ENCODE measurements around the gene CDADC1. TPM values are rescaled to one million over a fixed set of nuclear protein-coding genes. Genes with fewer than 3 reads are reported as not detected.

Gene CDADC1
- total RNA-seq, 1 experiment from 2014 or later = 17.6 TPM

DNA sequence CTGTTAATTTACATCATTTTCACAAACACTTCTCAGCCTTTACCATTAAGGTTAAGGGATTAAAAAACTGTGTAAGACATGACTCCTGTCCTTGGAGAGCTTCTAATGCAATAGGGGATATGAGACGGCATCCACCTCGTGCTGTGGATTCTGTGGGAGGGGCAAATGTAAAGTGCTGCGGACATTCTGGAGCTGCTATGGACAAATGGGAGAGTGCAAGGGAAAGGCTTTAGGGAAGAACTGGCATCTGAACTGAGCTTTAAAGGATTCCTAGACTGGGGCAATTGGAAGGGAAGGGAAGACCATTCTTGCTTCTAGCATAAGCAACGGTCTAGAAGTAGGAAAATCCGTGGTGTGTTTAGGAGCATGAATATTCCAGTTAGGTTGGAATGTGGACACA, 31.4 kb downstream of the CDADC1 start:
- CTCF ChIA-PET = no interaction called here
- ATAC-seq = no peak
- TF ChIP-seq, protein P1, sequence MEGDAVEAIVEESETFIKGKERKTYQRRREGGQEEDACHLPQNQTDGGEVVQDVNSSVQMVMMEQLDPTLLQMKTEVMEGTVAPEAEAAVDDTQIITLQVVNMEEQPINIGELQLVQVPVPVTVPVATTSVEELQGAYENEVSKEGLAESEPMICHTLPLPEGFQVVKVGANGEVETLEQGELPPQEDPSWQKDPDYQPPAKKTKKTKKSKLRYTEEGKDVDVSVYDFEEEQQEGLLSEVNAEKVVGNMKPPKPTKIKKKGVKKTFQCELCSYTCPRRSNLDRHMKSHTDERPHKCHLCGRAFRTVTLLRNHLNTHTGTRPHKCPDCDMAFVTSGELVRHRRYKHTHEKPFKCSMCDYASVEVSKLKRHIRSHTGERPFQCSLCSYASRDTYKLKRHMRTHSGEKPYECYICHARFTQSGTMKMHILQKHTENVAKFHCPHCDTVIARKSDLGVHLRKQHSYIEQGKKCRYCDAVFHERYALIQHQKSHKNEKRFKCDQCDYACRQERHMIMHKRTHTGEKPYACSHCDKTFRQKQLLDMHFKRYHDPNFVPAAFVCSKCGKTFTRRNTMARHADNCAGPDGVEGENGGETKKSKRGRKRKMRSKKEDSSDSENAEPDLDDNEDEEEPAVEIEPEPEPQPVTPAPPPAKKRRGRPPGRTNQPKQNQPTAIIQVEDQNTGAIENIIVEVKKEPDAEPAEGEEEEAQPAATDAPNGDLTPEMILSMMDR (conservative IDR thresholded peaks at IDR 0.05; ENCODE audit: low read depth, low read length) = no peak
- no peak for TF ChIP-seq EZH2phosphoT487 (IDR thresholded peaks at IDR 0.05; ENCODE audit: borderline replicate concordance, low read length)
- no peak for TF ChIP-seq EZH2 (IDR thresholded peaks at IDR 0.05; ENCODE audit: low read length, unreplicated experiment)

DNA sequence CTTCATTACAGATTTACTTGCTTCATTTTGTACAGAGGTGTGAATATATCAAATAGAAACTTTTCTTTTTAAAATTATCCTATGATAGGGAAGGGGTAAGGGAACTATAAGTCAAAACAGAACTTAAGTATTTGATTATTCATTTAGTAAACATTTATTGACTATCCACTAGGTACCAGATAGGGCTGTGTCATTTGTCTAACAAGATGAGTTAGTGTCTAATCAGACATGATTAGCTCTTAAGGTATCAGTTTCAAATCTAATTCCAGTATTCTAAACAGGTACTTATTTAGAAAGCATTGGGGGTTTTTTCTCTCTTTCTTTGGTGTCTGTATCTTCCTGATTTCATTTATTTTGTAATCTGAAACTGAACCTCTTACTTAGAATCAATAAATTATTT, 32.2 kb downstream of the CDADC1 start:
- H3K9ac ChIP-seq (ENCODE audit: low read length) = no peak overlapping the region
- no TSS peak for BruUV-seq (replicated peaks)
- intact Hi-C loops (cut with micrococcal nuclease) = loop anchor here (2.0 to 10.0 kb wide), 2 partner anchors 33 to 295 kb away; partner anchors contain the start of gene CDADC1
- no peak overlapping the region for H3K4me3 ChIP-seq (ENCODE audit: low read length)
- H3K27me3 ChIP-seq (ENCODE audit: low read length) = no peaks in the 10 kb centered on the region
- H3K79me2 ChIP-seq (ENCODE audit: low read length) = no peaks in the 10 kb centered on the region
- H3K36me3 ChIP-seq (ENCODE audit: low read depth, low read length) = no peaks in the 10 kb centered on the region
- no peaks in the 10 kb centered on the region for H3K9me2 ChIP-seq (replicated peaks; ENCODE audit: low read length)
- no peaks in the 10 kb centered on the region for H3F3A ChIP-seq (ENCODE audit: low read length, unreplicated experiment)
- no peak overlapping the region for H3K4me2 ChIP-seq (ENCODE audit: low read length)
- POLR2A ChIA-PET (ENCODE audit: unreplicated experiment) = no interaction called here
- H3K4me1 ChIP-seq (ENCODE audit: insufficient read depth, low read length) = no peaks in the 10 kb centered on the region
- no peak for DNase-seq
- H4K20me1 ChIP-seq (ENCODE audit: low read length) = no peaks in the 10 kb centered on the region
- TF ChIP-seq EZH2 (IDR thresholded peaks at IDR 0.05; ENCODE audit: low read length, unreplicated experiment) (no peak), EZH2phosphoT487 (IDR thresholded peaks at IDR 0.05; ENCODE audit: borderline replicate concordance, low read length) (no peak)
- TF ChIP-seq, protein P1 (conservative IDR thresholded peaks at IDR 0.05; ENCODE audit: low read depth, low read length) = no peak
- H2AFZ ChIP-seq (ENCODE audit: low read length) = no peak overlapping the region
- no peak for ATAC-seq
- CTCF ChIA-PET = interaction anchor here (1.5 to 1.9 kb wide), 2 partner anchors 32 to 180 kb away, joined by 5 to 7 read pairs; partner anchors contain the start of gene CDADC1
- no peaks in the 10 kb centered on the region for H3K9me3 ChIP-seq (ENCODE audit: low read length)
- H3K27ac ChIP-seq (ENCODE audit: low read length) = no peak overlapping the region

More for the DNA sequence above, 31.4 kb downstream of the CDADC1 start:
- Histone ChIP-seq H3K36me3 (ENCODE audit: low read depth, low read length) (no peaks in the 10 kb centered on the region), H3K27ac (ENCODE audit: low read length) (no peak overlapping the region), H3K9me2 (replicated peaks; ENCODE audit: low read length) (no peaks in the 10 kb centered on the region), H3K9me3 (ENCODE audit: low read length) (no peaks in the 10 kb centered on the region), H3K4me2 (ENCODE audit: low read length) (no peak overlapping the region), H2AFZ (ENCODE audit: low read length) (no peak overlapping the region), H3K27me3 (ENCODE audit: low read length) (no peaks in the 10 kb centered on the region), H3F3A (ENCODE audit: low read length, unreplicated experiment) (no peaks in the 10 kb centered on the region), H4K20me1 (ENCODE audit: low read length) (no peaks in the 10 kb centered on the region), H3K4me1 (ENCODE audit: insufficient read depth, low read length) (no peaks in the 10 kb centered on the region), H3K9ac (ENCODE audit: low read length) (no peak overlapping the region), H3K79me2 (ENCODE audit: low read length) (no peaks in the 10 kb centered on the region), H3K4me3 (ENCODE audit: low read length) (no peak overlapping the region)
- POLR2A ChIA-PET (ENCODE audit: unreplicated experiment) = no interaction called here
- DNase-seq = no peak
- BruUV-seq (replicated peaks) = no TSS peak
- intact Hi-C loops (cut with micrococcal nuclease) = no loop called here

DNA sequence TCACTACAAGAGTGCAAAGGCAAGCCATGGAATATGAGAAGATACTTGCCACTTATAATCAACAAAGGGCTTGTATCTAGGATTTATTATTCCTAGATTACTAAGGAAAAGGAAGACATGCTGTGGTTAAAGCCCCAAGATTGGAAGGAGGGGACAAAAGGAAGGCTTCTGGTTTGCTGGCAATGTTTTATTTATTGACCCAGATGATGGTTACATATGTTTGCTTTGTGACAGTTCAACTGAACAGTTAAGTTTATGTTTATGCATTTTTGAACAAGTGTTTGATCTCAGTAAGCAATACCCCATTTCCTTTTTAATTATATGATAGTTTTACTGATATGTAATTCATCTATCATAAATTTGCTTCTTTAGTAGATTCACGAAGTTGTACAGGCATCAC, 40.3 kb downstream of the CDADC1 start:
- Histone ChIP-seq H3K36me3 (ENCODE audit: low read depth, low read length) (no peaks in the 10 kb centered on the region), H3K27ac (ENCODE audit: low read length) (no peak overlapping the region), H3K9ac (ENCODE audit: low read length) (no peak overlapping the region), H3K79me2 (ENCODE audit: low read length) (no peaks in the 10 kb centered on the region), H2AFZ (ENCODE audit: low read length) (no peak overlapping the region), H3K4me1 (ENCODE audit: insufficient read depth, low read length) (no peaks in the 10 kb centered on the region), H3K9me2 (replicated peaks; ENCODE audit: low read length) (no peaks in the 10 kb centered on the region), H3F3A (ENCODE audit: low read length, unreplicated experiment) (no peaks in the 10 kb centered on the region), H3K4me3 (ENCODE audit: low read length) (no peak overlapping the region), H4K20me1 (ENCODE audit: low read length) (no peaks in the 10 kb centered on the region), H3K4me2 (ENCODE audit: low read length) (no peak overlapping the region), H3K9me3 (ENCODE audit: low read length) (no peaks in the 10 kb centered on the region), H3K27me3 (ENCODE audit: low read length) (no peaks in the 10 kb centered on the region)
- no peak for TF ChIP-seq EZH2 (IDR thresholded peaks at IDR 0.05; ENCODE audit: low read length, unreplicated experiment)
- no peak for TF ChIP-seq EZH2phosphoT487 (IDR thresholded peaks at IDR 0.05; ENCODE audit: borderline replicate concordance, low read length)
- TF ChIP-seq, protein P1 (conservative IDR thresholded peaks at IDR 0.05; ENCODE audit: low read depth, low read length) = no peak
- BruUV-seq (replicated peaks) = no TSS peak
- no peak for DNase-seq
- intact Hi-C loops (cut with micrococcal nuclease) = loop anchor here (10.0 kb wide), 1 partner anchor 303 kb away; no protein-coding TSS in a partner anchor
- CTCF ChIA-PET = no interaction called here
- ATAC-seq = peak; percentile 48
- POLR2A ChIA-PET (ENCODE audit: unreplicated experiment) = no interaction called here

Measured in PC-3 (cell line).